SK-N-SH treated with all-trans-retinoic acid at 6 μM for 48 hours (cell line): ENCODE data around the gene TAX1BP1.

Experiments
- ATAC-seq: fragments of 200-7000 bp; cut with Tn5 transposase; 3 replicates; pipeline ENCODE4 v1.9.1; 2020; ENCODE audit warnings: mild to moderate bottlenecking, moderate library complexity
- BACH2 ChIP-seq: fragments of 250-450 bp; sonication (Bioruptor Pico); IDR thresholded peaks from 2 replicates; pipeline ENCODE4 v1.9.0; 2021; ENCODE audit warnings: mild to moderate bottlenecking, borderline replicate concordance
- CSDC2 ChIP-seq: fragments of 250-450 bp; sonication (Bioruptor Pico); IDR thresholded peaks from 2 replicates; pipeline ENCODE4 v1.5.0; 2020; ENCODE audit warnings: mild to moderate bottlenecking, moderate library complexity
- ESRRG ChIP-seq: fragments of 250-450 bp; sonication (Bioruptor Pico); IDR thresholded peaks from 2 replicates; pipeline ENCODE4 v1.6.1; 2021; ENCODE audit warnings: mild to moderate bottlenecking
- GLIS3 ChIP-seq: fragments of 250-450 bp; sonication (Bioruptor Pico); IDR thresholded peaks from 2 replicates; pipeline ENCODE4 v1.5.0; 2020; ENCODE audit warnings: mild to moderate bottlenecking, moderate library complexity
- ISL1 ChIP-seq: fragments of 250-450 bp; sonication (Bioruptor Pico); IDR thresholded peaks from 2 replicates; pipeline ENCODE4 v2.1.2; 2022; ENCODE audit warnings: mild to moderate bottlenecking, moderate library complexity
- OSR1 ChIP-seq: fragments of 250-450 bp; sonication (Bioruptor Pico); IDR thresholded peaks from 2 replicates; pipeline ENCODE4 v1.8.0; 2022; ENCODE audit warnings: moderate library complexity, mild to moderate bottlenecking, inconsistent platforms
- PPARA ChIP-seq: fragments of 250-450 bp; sonication (Bioruptor Pico); IDR thresholded peaks from 2 replicates; pipeline ENCODE4 v1.5.0; 2020; ENCODE audit warnings: mild to moderate bottlenecking, borderline replicate concordance
- RARB ChIP-seq: fragments of 250-450 bp; sonication (Bioruptor Pico); IDR thresholded peaks from 2 replicates; pipeline ENCODE4 v1.8.0; 2021; ENCODE audit warnings: mild to moderate bottlenecking, moderate library complexity
- SNAI2 ChIP-seq: fragments of 250-450 bp; sonication (Bioruptor Pico); IDR thresholded peaks from 2 replicates; pipeline ENCODE4 v1.5.0; 2020; ENCODE audit warnings: mild to moderate bottlenecking, moderate library complexity
- TOX ChIP-seq: fragments of 250-450 bp; sonication (Bioruptor Pico); IDR thresholded peaks from 2 replicates; pipeline ENCODE4 v1.8.0; 2021; ENCODE audit warnings: mild to moderate bottlenecking, moderate library complexity, borderline replicate concordance
- TSHZ2 ChIP-seq: fragments of 250-450 bp; sonication (Bioruptor Pico); IDR thresholded peaks from 2 replicates; pipeline ENCODE4 v1.5.0; 2020; ENCODE audit warnings: mild to moderate bottlenecking, moderate library complexity
- ZC3H10 ChIP-seq: fragments of 250-450 bp; sonication (Bioruptor Pico); IDR thresholded peaks from 2 replicates; pipeline ENCODE4 v1.5.1; 2021; ENCODE audit warnings: mild to moderate bottlenecking, moderate library complexity
- ZFP3 ChIP-seq: fragments of 250-450 bp; sonication (Bioruptor Pico); IDR thresholded peaks from 2 replicates; pipeline ENCODE4 v1.5.0; 2020; ENCODE audit warnings: mild to moderate bottlenecking, moderate library complexity
- ZFP30 ChIP-seq: fragments of 450-650 bp; formaldehyde crosslinking; IDR thresholded peaks from 2 replicates; pipeline ENCODE4 v1.5.0; 2022; ENCODE audit warnings: mild to moderate bottlenecking, moderate library complexity
- ZNF565 ChIP-seq: fragments of 450-650 bp; formaldehyde crosslinking; conservative IDR thresholded peaks from 2 replicates; pipeline ENCODE4 v1.5.0; 2020; ENCODE audit warnings: low read depth, mild to moderate bottlenecking, moderate library complexity
- ZNF70 ChIP-seq: fragments of 450-650 bp; formaldehyde crosslinking; IDR thresholded peaks from 2 replicates; pipeline ENCODE4 v1.5.0; 2020; ENCODE audit warnings: mild to moderate bottlenecking, moderate library complexity
- ZNF8 ChIP-seq: fragments of 450-650 bp; formaldehyde crosslinking; IDR thresholded peaks from 2 replicates; pipeline ENCODE4 v1.5.0; 2020; ENCODE audit warnings: mild to moderate bottlenecking, moderate library complexity
- TF ChIP-seq, protein P1 (sequence below): fragments of 250-450 bp; sonication (Bioruptor Pico); IDR thresholded peaks from 2 replicates; pipeline ENCODE4 v1.5.1; 2021; ENCODE audit warnings: mild to moderate bottlenecking, moderate library complexity
- TF ChIP-seq, protein P2 (sequence below): fragments of 250-450 bp; sonication (Bioruptor Pico); IDR thresholded peaks from 2 replicates; pipeline ENCODE4 v1.8.0; 2021; ENCODE audit warnings: low read depth, mild to moderate bottlenecking, moderate library complexity, borderline replicate concordance
- TF ChIP-seq, protein P3 (sequence below): fragments of 250-450 bp; sonication (Bioruptor Pico); IDR thresholded peaks from 2 replicates; pipeline ENCODE4 v1.5.1; 2020; ENCODE audit warnings: low read depth, mild to moderate bottlenecking, moderate library complexity

Gene TAX1BP1

DNA sequence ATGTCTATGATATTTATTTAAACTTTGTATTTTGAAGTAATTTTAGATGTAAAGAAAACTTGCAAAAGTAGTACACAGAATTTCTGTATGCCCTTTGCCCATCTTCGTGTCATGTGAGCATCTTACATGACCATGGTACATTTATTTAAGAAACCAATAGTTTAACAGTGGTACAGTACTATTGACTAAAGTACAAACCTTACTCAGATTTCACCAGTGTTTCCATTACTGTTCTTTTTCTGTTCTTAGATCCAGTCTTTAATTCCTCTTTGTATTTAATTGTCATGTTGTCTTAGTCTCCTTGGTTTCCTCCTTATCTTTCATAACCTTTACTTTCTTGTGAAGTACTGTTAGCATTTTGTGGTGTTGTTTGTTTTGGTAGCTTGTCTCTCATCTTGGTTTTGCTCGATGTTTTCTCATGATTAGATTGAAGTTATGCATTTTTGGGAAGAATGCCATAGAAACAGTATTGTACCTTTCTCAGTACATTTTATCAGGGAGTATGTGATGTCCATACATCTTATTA lies 24.1 kb downstream of the TAX1BP1 start:
- TF ChIP-seq, protein P1, sequence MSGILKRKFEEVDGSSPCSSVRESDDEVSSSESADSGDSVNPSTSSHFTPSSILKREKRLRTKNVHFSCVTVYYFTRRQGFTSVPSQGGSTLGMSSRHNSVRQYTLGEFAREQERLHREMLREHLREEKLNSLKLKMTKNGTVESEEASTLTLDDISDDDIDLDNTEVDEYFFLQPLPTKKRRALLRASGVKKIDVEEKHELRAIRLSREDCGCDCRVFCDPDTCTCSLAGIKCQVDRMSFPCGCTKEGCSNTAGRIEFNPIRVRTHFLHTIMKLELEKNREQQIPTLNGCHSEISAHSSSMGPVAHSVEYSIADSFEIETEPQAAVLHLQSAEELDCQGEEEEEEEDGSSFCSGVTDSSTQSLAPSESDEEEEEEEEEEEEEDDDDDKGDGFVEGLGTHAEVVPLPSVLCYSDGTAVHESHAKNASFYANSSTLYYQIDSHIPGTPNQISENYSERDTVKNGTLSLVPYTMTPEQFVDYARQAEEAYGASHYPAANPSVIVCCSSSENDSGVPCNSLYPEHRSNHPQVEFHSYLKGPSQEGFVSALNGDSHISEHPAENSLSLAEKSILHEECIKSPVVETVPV (CRISPR knock-in tag), result no peak
- TF ChIP-seq TSHZ2 (no peak), GLIS3 (CRISPR knock-in tag) (no peak), PPARA (CRISPR knock-in tag) (no peak), BACH2 (no peak), RARB (CRISPR knock-in tag) (no peak), ZC3H10 (CRISPR knock-in tag) (no peak)
- ATAC-seq, result no peak; the same call in 1 of the 3 replicates

- TF ChIP-seq ZFP30 (no peak), ZNF70 (CRISPR knock-in tag) (no peak), SNAI2 (no peak), ZFP3 (CRISPR knock-in tag) (no peak), ESRRG (no peak), GLIS3 (CRISPR knock-in tag) (no peak), ZNF565 (CRISPR knock-in tag) (no peak), TSHZ2 (no peak), CSDC2 (CRISPR knock-in tag) (no peak), ZC3H10 (CRISPR knock-in tag) (no peak), PPARA (CRISPR knock-in tag) (no peak), ZNF8 (no peak), TOX (CRISPR knock-in tag) (no peak), ISL1 (no peak), OSR1 (CRISPR knock-in tag) (no peak), RARB (CRISPR knock-in tag) (no peak), BACH2 (no peak)
- TF ChIP-seq, protein P1 (CRISPR knock-in tag), result no peak
- TF ChIP-seq, protein P2, sequence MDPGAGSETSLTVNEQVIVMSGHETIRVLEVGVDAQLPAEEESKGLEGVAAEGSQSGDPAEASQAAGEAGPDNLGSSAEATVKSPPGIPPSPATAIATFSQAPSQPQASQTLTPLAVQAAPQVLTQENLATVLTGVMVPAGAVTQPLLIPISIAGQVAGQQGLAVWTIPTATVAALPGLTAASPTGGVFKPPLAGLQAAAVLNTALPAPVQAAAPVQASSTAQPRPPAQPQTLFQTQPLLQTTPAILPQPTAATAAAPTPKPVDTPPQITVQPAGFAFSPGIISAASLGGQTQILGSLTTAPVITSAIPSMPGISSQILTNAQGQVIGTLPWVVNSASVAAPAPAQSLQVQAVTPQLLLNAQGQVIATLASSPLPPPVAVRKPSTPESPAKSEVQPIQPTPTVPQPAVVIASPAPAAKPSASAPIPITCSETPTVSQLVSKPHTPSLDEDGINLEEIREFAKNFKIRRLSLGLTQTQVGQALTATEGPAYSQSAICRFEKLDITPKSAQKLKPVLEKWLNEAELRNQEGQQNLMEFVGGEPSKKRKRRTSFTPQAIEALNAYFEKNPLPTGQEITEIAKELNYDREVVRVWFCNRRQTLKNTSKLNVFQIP (CRISPR knock-in tag), result no peak
- TF ChIP-seq, protein P3, sequence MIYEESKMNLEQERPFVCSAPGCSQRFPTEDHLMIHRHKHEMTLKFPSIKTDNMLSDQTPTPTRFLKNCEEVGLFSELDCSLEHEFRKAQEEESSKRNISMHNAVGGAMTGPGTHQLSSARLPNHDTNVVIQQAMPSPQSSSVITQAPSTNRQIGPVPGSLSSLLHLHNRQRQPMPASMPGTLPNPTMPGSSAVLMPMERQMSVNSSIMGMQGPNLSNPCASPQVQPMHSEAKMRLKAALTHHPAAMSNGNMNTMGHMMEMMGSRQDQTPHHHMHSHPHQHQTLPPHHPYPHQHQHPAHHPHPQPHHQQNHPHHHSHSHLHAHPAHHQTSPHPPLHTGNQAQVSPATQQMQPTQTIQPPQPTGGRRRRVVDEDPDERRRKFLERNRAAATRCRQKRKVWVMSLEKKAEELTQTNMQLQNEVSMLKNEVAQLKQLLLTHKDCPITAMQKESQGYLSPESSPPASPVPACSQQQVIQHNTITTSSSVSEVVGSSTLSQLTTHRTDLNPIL (CRISPR knock-in tag), result no peak
- ATAC-seq, result no peak
Observed at GRCh38 chr7:27765841-27766240, 25.9 kb downstream of the TAX1BP1 start.
